Vagina (tissue), 2 donors: ENCODE data around the gene EPB41L2.

Source experiments
- POLR2A ChIP-seq, 2 donors: fragments of 450-650 bp; IDR thresholded peaks; one replicate each; pipeline ENCODE4 v1.6.1; 2017; ENCODE audit warnings: antibody characterized with exemption in 2 of 2, mild to moderate bottlenecking in 2 of 2, moderate library complexity in 2 of 2
- POLR2AphosphoS5 ChIP-seq, 2 donors: sonication (generic); formaldehyde crosslinking; IDR thresholded peaks; one replicate each; pipeline ENCODE4 v1.9.0; 2017; ENCODE audit warnings: antibody characterized with exemption in 2 of 2, mild to moderate bottlenecking in 2 of 2, low read depth in 1 of 2; ENCODE audit not compliant: insufficient read depth in 1 of 2
- TF ChIP-seq, protein P1 (sequence below), 3 experiments: fragments of 450-650 bp in 2 of 3; fragments of 200-600 bp in 1 of 3; sonication (generic) in 1 of 3; IDR thresholded peaks; one replicate each; pipeline ENCODE4 v1.5.1; 2017 to 2019; ENCODE audit warnings: antibody characterized with exemption in 3 of 3, mild to moderate bottlenecking in 2 of 3, moderate library complexity in 2 of 3

- TF ChIP-seq POLR2A (IDR thresholded peaks at IDR 0.05) (no peak), POLR2AphosphoS5 (IDR thresholded peaks at IDR 0.05; ENCODE audit: insufficient read depth in 1 of 2, low read depth in 1 of 2) (no peak)
- TF ChIP-seq, protein P1, sequence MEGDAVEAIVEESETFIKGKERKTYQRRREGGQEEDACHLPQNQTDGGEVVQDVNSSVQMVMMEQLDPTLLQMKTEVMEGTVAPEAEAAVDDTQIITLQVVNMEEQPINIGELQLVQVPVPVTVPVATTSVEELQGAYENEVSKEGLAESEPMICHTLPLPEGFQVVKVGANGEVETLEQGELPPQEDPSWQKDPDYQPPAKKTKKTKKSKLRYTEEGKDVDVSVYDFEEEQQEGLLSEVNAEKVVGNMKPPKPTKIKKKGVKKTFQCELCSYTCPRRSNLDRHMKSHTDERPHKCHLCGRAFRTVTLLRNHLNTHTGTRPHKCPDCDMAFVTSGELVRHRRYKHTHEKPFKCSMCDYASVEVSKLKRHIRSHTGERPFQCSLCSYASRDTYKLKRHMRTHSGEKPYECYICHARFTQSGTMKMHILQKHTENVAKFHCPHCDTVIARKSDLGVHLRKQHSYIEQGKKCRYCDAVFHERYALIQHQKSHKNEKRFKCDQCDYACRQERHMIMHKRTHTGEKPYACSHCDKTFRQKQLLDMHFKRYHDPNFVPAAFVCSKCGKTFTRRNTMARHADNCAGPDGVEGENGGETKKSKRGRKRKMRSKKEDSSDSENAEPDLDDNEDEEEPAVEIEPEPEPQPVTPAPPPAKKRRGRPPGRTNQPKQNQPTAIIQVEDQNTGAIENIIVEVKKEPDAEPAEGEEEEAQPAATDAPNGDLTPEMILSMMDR (IDR thresholded peaks at IDR 0.05), result no peak
These were observed 135.7 kb downstream of the EPB41L2 start for GRCh38 chr6:130927305-130927704.
